GM10248 (cell line): ENCODE results near the gene SMOC1.

ENCODE experiments used
- CTCF ChIA-PET: fragments of 300-600 bp; sonication (Branson Sonifier 250); formaldehyde crosslinking; extraction: SDS; loops from one replicate; lab custom pipeline; 2021; ENCODE audit warnings: antibody characterized with exemption; lab: Yijun Ruan, JAX
- POLR2A ChIA-PET: fragments of 350-650 bp; sonication (Branson Sonifier 250); formaldehyde crosslinking; extraction: SDS; loops from one replicate; lab custom pipeline; 2020; ENCODE audit warnings: antibody characterized with exemption; lab: Yijun Ruan, JAX
- DNase-seq: peaks from one replicate; pipeline ENCODE4 v3.0.0; 2012; ENCODE audit errors: extremely low spot score
- TF ChIP-seq, protein P1 (sequence below): IDR thresholded peaks from 2 replicates; pipeline ENCODE4 v1.5.1; 2012; ENCODE audit warnings: mild to moderate bottlenecking, low read depth; ENCODE audit errors: extremely low read depth, missing control alignments, control extremely low read depth

The SMOC1 gene

GRCh38 chr14:70034257-70034656, 155.0 kb downstream of the SMOC1 start:
- DNase-seq: no peak
- TF ChIP-seq, protein P1, sequence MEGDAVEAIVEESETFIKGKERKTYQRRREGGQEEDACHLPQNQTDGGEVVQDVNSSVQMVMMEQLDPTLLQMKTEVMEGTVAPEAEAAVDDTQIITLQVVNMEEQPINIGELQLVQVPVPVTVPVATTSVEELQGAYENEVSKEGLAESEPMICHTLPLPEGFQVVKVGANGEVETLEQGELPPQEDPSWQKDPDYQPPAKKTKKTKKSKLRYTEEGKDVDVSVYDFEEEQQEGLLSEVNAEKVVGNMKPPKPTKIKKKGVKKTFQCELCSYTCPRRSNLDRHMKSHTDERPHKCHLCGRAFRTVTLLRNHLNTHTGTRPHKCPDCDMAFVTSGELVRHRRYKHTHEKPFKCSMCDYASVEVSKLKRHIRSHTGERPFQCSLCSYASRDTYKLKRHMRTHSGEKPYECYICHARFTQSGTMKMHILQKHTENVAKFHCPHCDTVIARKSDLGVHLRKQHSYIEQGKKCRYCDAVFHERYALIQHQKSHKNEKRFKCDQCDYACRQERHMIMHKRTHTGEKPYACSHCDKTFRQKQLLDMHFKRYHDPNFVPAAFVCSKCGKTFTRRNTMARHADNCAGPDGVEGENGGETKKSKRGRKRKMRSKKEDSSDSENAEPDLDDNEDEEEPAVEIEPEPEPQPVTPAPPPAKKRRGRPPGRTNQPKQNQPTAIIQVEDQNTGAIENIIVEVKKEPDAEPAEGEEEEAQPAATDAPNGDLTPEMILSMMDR: no peak
- ChIA-PET CTCF (interaction anchor here (1.1 to 3.5 kb wide), 2 partner anchors 14 to 216 kb away, joined by 5 to 21 read pairs; no protein-coding TSS in a partner anchor), POLR2A (no interaction called here)

DNA sequence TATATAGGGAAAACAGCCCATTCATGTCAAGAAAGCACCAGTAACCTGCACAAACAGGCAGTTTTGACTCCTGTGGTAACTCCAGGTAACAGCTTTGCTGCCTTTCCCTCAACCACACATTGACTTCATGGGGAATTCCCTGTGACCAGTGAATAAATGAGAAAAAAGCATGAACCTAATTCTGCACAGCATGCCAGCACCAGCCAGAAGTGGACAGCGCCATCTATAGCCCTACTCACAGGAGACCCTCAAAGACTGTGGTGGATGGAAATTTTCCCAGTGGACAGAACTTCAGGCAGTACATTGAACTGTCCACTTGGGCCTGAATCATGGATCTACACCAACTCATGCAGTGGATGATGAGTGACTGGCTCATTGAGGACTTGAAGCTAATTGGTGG, 157.4 kb downstream of the SMOC1 start:
- CTCF ChIA-PET: interaction anchor here (0.6 to 1.3 kb wide), 3 partner anchors 9 to 218 kb away, joined by 3 to 4 read pairs (median 4); no protein-coding TSS in a partner anchor
- POLR2A ChIA-PET: no interaction called here
- DNase-seq: no peak
- TF ChIP-seq, protein P1: no peak

DNA sequence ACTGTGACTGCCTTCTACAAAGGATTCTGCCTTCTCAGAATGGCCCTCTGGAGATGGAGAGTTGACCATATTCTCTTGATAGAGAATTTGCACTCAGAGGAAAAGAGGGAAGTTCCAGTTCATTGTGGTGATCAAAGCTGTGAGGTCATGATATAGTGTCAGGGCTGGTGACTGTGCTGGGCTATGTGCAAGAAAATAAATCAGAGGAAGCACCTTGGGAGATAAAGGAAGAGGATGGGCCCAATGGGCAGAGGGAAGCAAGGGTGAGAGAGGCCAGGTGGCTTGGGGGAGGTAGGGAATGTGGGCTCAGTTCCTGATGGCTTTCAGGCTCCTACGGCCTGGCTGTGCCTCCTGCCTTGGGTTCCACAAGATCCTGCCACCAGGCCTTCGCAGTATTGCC, 163.8 kb downstream of the SMOC1 start:
- TF ChIP-seq, protein P1: no peak
- ChIA-PET CTCF (no interaction called here), POLR2A (no interaction called here)
- no peak for DNase-seq

- TF ChIP-seq, protein P1: no peak
- POLR2A ChIA-PET: no interaction called here
- DNase-seq: no peak
- CTCF ChIA-PET: interaction anchor here (1.2 to 4.5 kb wide), 4 partner anchors 12 to 23 kb away, joined by 3 to 24 read pairs (median 10); no protein-coding TSS in a partner anchor
These were observed 166.1 kb downstream of the SMOC1 start for GRCh38 chr14:70045310-70045709.

- ChIA-PET CTCF (interaction anchor here (1.2 to 4.5 kb wide), 3 partner anchors 12 to 22 kb away, joined by 3 to 24 read pairs (median 13); no protein-coding TSS in a partner anchor), POLR2A (no interaction called here)
- TF ChIP-seq, protein P1: peak; percentile 9
- peak; percentile 36 for DNase-seq
These were observed 166.8 kb downstream of the SMOC1 start for GRCh38 chr14:70045844-70046535.

DNA sequence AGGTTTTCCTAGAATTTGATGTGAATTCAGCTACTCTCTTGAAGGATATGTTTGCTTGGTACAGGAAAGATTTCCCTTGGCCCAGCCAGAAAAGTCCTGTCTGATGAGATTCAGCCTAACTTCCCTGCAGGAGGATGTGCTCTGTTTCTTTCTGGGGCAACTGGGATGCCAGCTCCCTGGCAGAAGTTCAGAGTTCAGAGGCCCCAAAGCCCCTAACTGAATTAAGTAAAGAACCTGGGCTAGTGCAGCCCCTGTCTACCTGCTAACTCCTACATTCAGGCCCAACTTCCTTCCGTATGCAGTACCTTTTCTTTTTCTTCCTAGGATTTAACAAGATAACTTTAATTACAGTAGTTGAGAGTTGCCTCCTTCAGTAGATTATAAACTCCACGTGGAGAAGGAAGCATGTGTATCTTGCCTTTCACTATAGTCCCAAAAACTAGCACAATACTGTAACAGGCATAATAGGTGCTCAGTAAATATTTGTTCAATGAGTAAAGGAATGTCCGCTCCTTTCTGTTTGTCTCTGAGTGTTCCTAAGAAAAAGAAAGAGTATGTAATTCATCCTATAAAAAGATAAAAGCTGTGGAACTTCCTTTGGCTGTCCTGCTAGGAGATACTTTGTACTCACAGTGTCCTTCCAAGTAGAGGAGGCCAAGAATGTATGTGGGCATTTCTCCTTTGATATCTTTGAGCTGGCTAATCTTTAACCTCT, 168.5 kb downstream of the SMOC1 start:
- POLR2A ChIA-PET: no interaction called here
- DNase-seq: no peak
- CTCF ChIA-PET: interaction anchor here (0.9 to 4.5 kb wide), 5 partner anchors 10 to 26 kb away, joined by 3 to 24 read pairs (median 3); no protein-coding TSS in a partner anchor
- TF ChIP-seq, protein P1: no peak
